ENCODE data around the gene RPL11. TPM values are rescaled to one million over a fixed set of nuclear protein-coding genes. Genes with fewer than 3 reads are reported as not detected.
A peak's percentile ranks its signal among the peaks of the same experiment; 100 is the strongest.
"Not testable (repeated sequence)": the region's sequence is repeated elsewhere in the genome, so short reads cannot be mapped to it uniquely, and the experiment has no call there.

Gene RPL11
- total RNA-seq: 1,000 to 10,000 TPM; 1,397 to 1,476 (median 1,425) TPM

GRCh38 chr1:23691499-23692307 lies at the start of gene RPL11:
Gene RPL11, plus strand, starts transcription at chr1:23691806. Its CDS starts 18 bp downstream, at chr1:23691824.
- Mint-ChIP-seq H3K27me3 (ENCODE audit: low read depth) (no peaks in the 10 kb centered on the region), H3K9me3 (no peaks in the 10 kb centered on the region), H3K36me3 (ENCODE audit: insufficient read depth) (peaks cover 47% of the 10 kb centered on the region), H3K4me1 (ENCODE audit: low read depth) (peaks cover 43% of the 10 kb centered on the region), H3K4me3 (peak within 1 kb of the TSS; percentile 97)
- ATAC-seq (peak; percentile 97 to 99), DNase-seq (peak; percentile 83)

- Mint-ChIP-seq H3K27me3 (ENCODE audit: low read depth) (no peaks in the 10 kb centered on the region), H3K9me3 (no peaks in the 10 kb centered on the region), H3K4me3 (no peak overlapping the region), H3K36me3 (ENCODE audit: insufficient read depth) (no peaks in the 10 kb centered on the region), H3K4me1 (ENCODE audit: low read depth) (no peaks in the 10 kb centered on the region)
- no peak for ATAC-seq
- no peak for DNase-seq
Observed at GRCh38 chr1:23643736-23644554, 47.7 kb upstream of the RPL11 start.

- Mint-ChIP-seq H3K4me1 (ENCODE audit: low read depth) (no peaks in the 10 kb centered on the region), H3K9me3 (no peaks in the 10 kb centered on the region), H3K4me3 (no peak overlapping the region)
Observed at GRCh38 chr1:23644555-23644866, 47.1 kb upstream of the RPL11 start.

GRCh38 chr1:23645338-23645737 lies 46.3 kb upstream of the RPL11 start:
- Mint-ChIP-seq H3K27me3 (ENCODE audit: low read depth) (no peaks in the 10 kb centered on the region), H3K36me3 (ENCODE audit: insufficient read depth) (no peaks in the 10 kb centered on the region), H3K4me3 (no peak overlapping the region), H3K4me1 (ENCODE audit: low read depth) (no peaks in the 10 kb centered on the region), H3K9me3 (no peaks in the 10 kb centered on the region)
- DNase-seq: no peak
- no peak for ATAC-seq

More at GRCh38 chr1:23644555-23644866, 47.1 kb upstream of the RPL11 start:
- Mint-ChIP-seq H3K27me3 (ENCODE audit: low read depth) (no peaks in the 10 kb centered on the region), H3K36me3 (ENCODE audit: insufficient read depth) (no peaks in the 10 kb centered on the region)
- DNase-seq (no peak), ATAC-seq (no peak)

- Mint-ChIP-seq H3K4me3 (no peak overlapping the region), H3K9me3 (no peaks in the 10 kb centered on the region), H3K27me3 (ENCODE audit: low read depth) (no peaks in the 10 kb centered on the region), H3K36me3 (ENCODE audit: insufficient read depth) (no peaks in the 10 kb centered on the region), H3K4me1 (ENCODE audit: low read depth) (no peaks in the 10 kb centered on the region)
- ATAC-seq (no peak), DNase-seq (no peak)
Observed at GRCh38 chr1:23646091-23646490, 45.5 kb upstream of the RPL11 start.

- Mint-ChIP-seq H3K36me3 (ENCODE audit: insufficient read depth) (no peaks in the 10 kb centered on the region), H3K4me1 (ENCODE audit: low read depth) (no peaks in the 10 kb centered on the region), H3K4me3 (no peak overlapping the region), H3K9me3 (no peaks in the 10 kb centered on the region), H3K27me3 (ENCODE audit: low read depth) (peaks cover 3% of the 10 kb centered on the region)
- no peak for ATAC-seq
- no peak for DNase-seq
Observed at GRCh38 chr1:23646541-23646940, 45.1 kb upstream of the RPL11 start.

- ATAC-seq (no peak), DNase-seq (no peak)
- no peak overlapping the region for H3K4me3 Mint-ChIP-seq
- no peaks in the 10 kb centered on the region for H3K4me1 Mint-ChIP-seq (ENCODE audit: low read depth)
- no peaks in the 10 kb centered on the region for H3K9me3 Mint-ChIP-seq
- no peaks in the 10 kb centered on the region for H3K36me3 Mint-ChIP-seq (ENCODE audit: insufficient read depth)
- H3K27me3 Mint-ChIP-seq (ENCODE audit: low read depth): peaks cover 3% of the 10 kb centered on the region
Observed at GRCh38 chr1:23648576-23648975, 43.0 kb upstream of the RPL11 start.

- not testable (repeated sequence) for H3K36me3 Mint-ChIP-seq (ENCODE audit: insufficient read depth); H3K9me3 Mint-ChIP-seq; H3K4me1 Mint-ChIP-seq (ENCODE audit: low read depth); H3K4me3 Mint-ChIP-seq; DNase-seq; ATAC-seq; H3K27me3 Mint-ChIP-seq (ENCODE audit: low read depth)
Observed at GRCh38 chr1:23649157-23649556, 42.4 kb upstream of the RPL11 start.

- Mint-ChIP-seq H3K4me3 (no peak overlapping the region), H3K27me3 (ENCODE audit: low read depth) (peaks cover 8% of the 10 kb centered on the region), H3K4me1 (ENCODE audit: low read depth) (no peaks in the 10 kb centered on the region), H3K36me3 (ENCODE audit: insufficient read depth) (no peaks in the 10 kb centered on the region), H3K9me3 (no peaks in the 10 kb centered on the region)
- ATAC-seq (no peak), DNase-seq (no peak)
Observed at GRCh38 chr1:23650344-23650990, 41.1 kb upstream of the RPL11 start.

GRCh38 chr1:23651069-23651808 lies 40.4 kb upstream of the RPL11 start:
- H3K36me3 Mint-ChIP-seq (ENCODE audit: insufficient read depth): no peaks in the 10 kb centered on the region
- DNase-seq: no peak
- H3K4me3 Mint-ChIP-seq: no peak overlapping the region
- no peak for ATAC-seq
- no peaks in the 10 kb centered on the region for H3K4me1 Mint-ChIP-seq (ENCODE audit: low read depth)
- no peaks in the 10 kb centered on the region for H3K9me3 Mint-ChIP-seq
- H3K27me3 Mint-ChIP-seq (ENCODE audit: low read depth): peaks cover 8% of the 10 kb centered on the region

- H3K27me3 Mint-ChIP-seq (ENCODE audit: low read depth): peaks cover 5% of the 10 kb centered on the region
- H3K9me3 Mint-ChIP-seq: no peaks in the 10 kb centered on the region
- DNase-seq (no peak), ATAC-seq (peak; percentile 60 to 67)
- no peaks in the 10 kb centered on the region for H3K36me3 Mint-ChIP-seq (ENCODE audit: insufficient read depth)
- no peaks in the 10 kb centered on the region for H3K4me1 Mint-ChIP-seq (ENCODE audit: low read depth)
- H3K4me3 Mint-ChIP-seq: no peak overlapping the region
Observed at GRCh38 chr1:23657659-23658275, 33.8 kb upstream of the RPL11 start.

GRCh38 chr1:23660671-23661070 lies 30.9 kb upstream of the RPL11 start:
- H3K36me3 Mint-ChIP-seq (ENCODE audit: insufficient read depth): no peaks in the 10 kb centered on the region
- no peak for ATAC-seq

GRCh38 chr1:23661887-23662286 lies 29.7 kb upstream of the RPL11 start:
- peaks cover 5% of the 10 kb centered on the region for H3K4me1 Mint-ChIP-seq (ENCODE audit: low read depth)
- no peaks in the 10 kb centered on the region for H3K36me3 Mint-ChIP-seq (ENCODE audit: insufficient read depth)
- no peak overlapping the region for H3K4me3 Mint-ChIP-seq
- DNase-seq (no peak), ATAC-seq (no peak)
- no peaks in the 10 kb centered on the region for H3K27me3 Mint-ChIP-seq (ENCODE audit: low read depth)
- H3K9me3 Mint-ChIP-seq: no peaks in the 10 kb centered on the region

More at GRCh38 chr1:23660671-23661070, 30.9 kb upstream of the RPL11 start:
- no peak for DNase-seq
- H3K4me3 Mint-ChIP-seq: no peak overlapping the region
- no peaks in the 10 kb centered on the region for H3K9me3 Mint-ChIP-seq
- peaks cover 5% of the 10 kb centered on the region for H3K4me1 Mint-ChIP-seq (ENCODE audit: low read depth)
- H3K27me3 Mint-ChIP-seq (ENCODE audit: low read depth): no peaks in the 10 kb centered on the region
